GM23248 (cell line): ENCODE data around the gene HES2. TPM values are rescaled to one million over a fixed set of nuclear protein-coding genes. Genes with fewer than 3 reads are reported as not detected.
"Not testable (repeated sequence)": the region's sequence is repeated elsewhere in the genome, so short reads cannot be mapped to it uniquely, and the experiment has no call there.

Source experiments
- DNase-seq: peaks from one replicate; pipeline ENCODE4 v3.0.0-alpha.2; 2015
- H2AFZ ChIP-seq: fragments of 200-600 bp; sonication (generic); 2 replicates; pipeline ENCODE4 v1.6.1; 2016; ENCODE audit warnings: antibody characterized with exemption
- H3F3A ChIP-seq: fragments of 200-600 bp; sonication (generic); 2 replicates; pipeline ENCODE4 v1.6.1; 2016; ENCODE audit warnings: mild to moderate bottlenecking, antibody characterized with exemption, mixed run types; ENCODE audit not compliant: insufficient read depth
- H3K27ac ChIP-seq: fragments of 200-600 bp; sonication (generic); 2 replicates; pipeline ENCODE4 v1.5.1; 2016; ENCODE audit warnings: mild to moderate bottlenecking
- H3K27me3 ChIP-seq: fragments of 200-600 bp; sonication (generic); replicated peaks from 2 replicates; pipeline ENCODE4 v1.6.1; 2016; ENCODE audit warnings: mild to moderate bottlenecking; ENCODE audit not compliant: insufficient read depth
- H3K36me3 ChIP-seq: fragments of 200-600 bp; sonication (generic); 2 replicates; pipeline ENCODE4 v1.6.1; 2016; ENCODE audit warnings: low read depth, mild to moderate bottlenecking
- H3K4me1 ChIP-seq: fragments of 200-600 bp; sonication (generic); 2 replicates; pipeline ENCODE4 v1.6.1; 2016; ENCODE audit warnings: mild to moderate bottlenecking; ENCODE audit not compliant: insufficient read depth
- H3K4me2 ChIP-seq: fragments of 200-600 bp; sonication (generic); one replicate; pipeline ENCODE4 v1.6.1; 2016; ENCODE audit warnings: mild to moderate bottlenecking; ENCODE audit not compliant: unreplicated experiment
- H3K4me3 ChIP-seq: fragments of 200-600 bp; sonication (generic); 2 replicates; pipeline ENCODE4 v1.5.1; 2016; ENCODE audit warnings: mild to moderate bottlenecking
- H3K79me2 ChIP-seq: fragments of 200-600 bp; sonication (generic); 2 replicates; pipeline ENCODE4 v1.6.1; 2016; ENCODE audit warnings: mild to moderate bottlenecking; ENCODE audit not compliant: insufficient read depth
- H3K9ac ChIP-seq: fragments of 200-600 bp; sonication (generic); 2 replicates; pipeline ENCODE4 v1.6.1; 2016; ENCODE audit warnings: mild to moderate bottlenecking
- H3K9me2 ChIP-seq: fragments of 200-600 bp; sonication (generic); 2 replicates; pipeline ENCODE4 v1.6.1; 2016; ENCODE audit warnings: mixed run types, mild to moderate bottlenecking, moderate library complexity; ENCODE audit not compliant: insufficient read depth
- H3K9me3 ChIP-seq: fragments of 200-600 bp; sonication (generic); one replicate; pipeline ENCODE4 v1.6.1; 2017; ENCODE audit warnings: low read depth
- H4K20me1 ChIP-seq: fragments of 200-600 bp; sonication (generic); 2 replicates; pipeline ENCODE4 v1.6.0; 2016; ENCODE audit not compliant: insufficient read depth
- EZH2 ChIP-seq: fragments of 200-600 bp; sonication (generic); IDR thresholded peaks from 2 replicates; pipeline ENCODE4 v1.6.1; 2018; ENCODE audit warnings: antibody characterized with exemption, mild to moderate bottlenecking; ENCODE audit not compliant: insufficient read depth, poor library complexity, severe bottlenecking
- EZH2phosphoT487 ChIP-seq: fragments of 200-600 bp; sonication (generic); IDR thresholded peaks from 2 replicates; pipeline ENCODE4 v1.6.1; 2018; ENCODE audit warnings: antibody characterized with exemption, moderate library complexity, mild to moderate bottlenecking, low read depth; ENCODE audit not compliant: insufficient read depth
- WGBS, 2 experiments: methylation state at CpG; one replicate each; pipeline ENCODE4 v1.1.6; 2015 to 2017; ENCODE audit warnings: low lambda C conversion rate in 2 of 2, low coverage in 1 of 2; ENCODE audit errors: missing lambda C conversion rate in 2 of 2; 5-methylcytosine and 5-hydroxymethylcytosine counted together
- in situ Hi-C: fragments of 300-500 bp; cut with MboI; formaldehyde crosslinking; loops from 2 replicates; pipeline ENCODE4 v1.15.0; 2020
- polyA plus RNA-seq: library from polyadenylated mRNA; unstranded; fragments of >200 nt; fragmentation: Nextera tagmentation; extraction: Ambion mirVana; gene quantifications from 2 replicates; pipeline ENCODE4 v1.2.1, GENCODE V29; 2016
- total RNA-seq: library from RNA; depleted of rRNA; stranded (reverse); fragments of >200 nt; shearing (Covaris generic); gene quantifications from 2 replicates; pipeline ENCODE4 v1.2.3, GENCODE V29; 2014

Gene HES2
- total and polyA plus RNA-seq, 2 experiments from 2014 or later = not detected

DNA sequence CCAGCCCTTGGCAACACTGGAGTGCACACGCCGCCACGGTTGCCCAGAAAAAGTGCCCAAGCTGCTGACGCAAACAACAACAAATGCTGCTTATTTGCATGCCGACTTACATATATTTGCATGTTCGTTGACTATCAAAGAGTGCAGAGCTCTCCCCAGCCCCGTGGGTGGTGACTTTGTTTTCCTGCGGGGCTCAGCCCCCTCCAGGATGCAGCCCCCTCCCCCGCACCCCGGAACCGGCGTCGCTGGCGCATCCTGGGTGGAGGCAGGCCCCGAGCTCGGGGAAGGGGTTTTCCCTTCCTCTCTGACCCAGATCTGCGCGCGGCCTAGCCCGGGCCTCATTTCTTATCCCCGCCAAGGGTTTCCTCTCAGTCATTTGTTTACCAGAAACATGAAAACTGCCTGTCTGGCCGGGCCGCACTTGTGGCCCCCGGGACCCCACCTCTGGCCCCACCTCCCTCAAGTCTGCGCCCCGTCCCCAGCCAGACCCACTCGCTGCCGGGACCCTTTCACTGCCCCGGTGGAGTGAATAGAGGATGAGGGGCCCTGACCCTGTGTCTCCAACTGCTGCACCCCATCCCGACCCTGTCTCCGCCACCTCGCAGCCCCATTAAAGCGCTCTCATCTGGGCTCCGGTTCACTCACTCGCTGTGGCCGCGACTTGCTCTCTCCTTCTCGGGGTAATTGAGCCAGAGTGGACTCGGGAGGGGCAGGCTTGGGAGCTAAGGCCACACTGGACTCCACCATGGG, 40.8 kb upstream of the HES2 start:
- Histone ChIP-seq H3K27me3 (peaks cover 30% of the 10 kb centered on the region), H3K4me3 (no peak overlapping the region), H4K20me1 (no peaks in the 10 kb centered on the region), H3K36me3 (no peaks in the 10 kb centered on the region), H3K4me2 (no peak overlapping the region), H3F3A (no peaks in the 10 kb centered on the region), H3K4me1 (no peaks in the 10 kb centered on the region), H2AFZ (no peak overlapping the region), H3K79me2 (no peaks in the 10 kb centered on the region), H3K9me3 (no peaks in the 10 kb centered on the region), H3K27ac (no peak overlapping the region), H3K9me2 (no peaks in the 10 kb centered on the region), H3K9ac (no peak overlapping the region)
- DNase-seq = no peak
- TF ChIP-seq EZH2phosphoT487 = no peak
- in situ Hi-C loops = no loop called here
- 25 to 30% methylated on average over 33 to 39 of the region's 39 CpGs for WGBS, 2 experiments

DNA sequence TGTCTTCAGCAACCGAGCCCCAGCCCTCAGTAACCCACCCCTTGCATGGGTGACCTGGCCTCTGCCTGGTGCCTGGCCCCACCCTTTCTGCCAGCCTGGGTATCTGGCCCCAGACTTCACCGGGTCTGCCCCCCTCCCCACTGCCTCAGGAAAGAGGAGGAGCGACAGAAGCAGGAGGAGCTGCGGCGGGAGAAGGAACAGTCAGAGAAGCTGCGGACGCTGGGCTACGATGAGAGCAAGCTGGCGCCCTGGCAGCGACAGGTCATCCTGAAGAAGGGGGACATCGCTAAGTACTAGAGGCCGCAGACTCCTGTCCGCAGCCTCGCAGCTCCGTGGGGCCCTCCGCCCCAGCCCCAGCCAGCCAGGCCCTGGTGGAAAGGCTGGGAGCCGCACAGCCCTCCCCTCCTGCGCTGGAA, 40.1 kb upstream of the HES2 start:
- Histone ChIP-seq H3F3A (no peaks in the 10 kb centered on the region), H3K79me2 (no peaks in the 10 kb centered on the region), H3K27ac (no peak overlapping the region), H3K9ac (no peak overlapping the region), H3K9me2 (no peaks in the 10 kb centered on the region), H3K36me3 (no peaks in the 10 kb centered on the region), H3K9me3 (no peaks in the 10 kb centered on the region), H2AFZ (no peak overlapping the region), H3K4me1 (no peaks in the 10 kb centered on the region), H3K27me3 (peaks cover 34% of the 10 kb centered on the region), H3K4me3 (no peak overlapping the region), H4K20me1 (no peaks in the 10 kb centered on the region), H3K4me2 (no peak overlapping the region)
- no peak for DNase-seq
- TF ChIP-seq EZH2 = no peak
- no peak for TF ChIP-seq EZH2phosphoT487
- 24 to 31% methylated on average over 15 to 17 of the region's 18 CpGs for WGBS, 2 experiments
- in situ Hi-C loops = no loop called here

- Histone ChIP-seq H3K4me2 (no peak overlapping the region), H3K27me3 (peaks cover 59% of the 10 kb centered on the region), H3K36me3 (no peaks in the 10 kb centered on the region), H3K4me3 (no peak overlapping the region), H3K9me3 (no peaks in the 10 kb centered on the region), H3K9me2 (no peaks in the 10 kb centered on the region), H3K27ac (no peak overlapping the region), H3K79me2 (no peaks in the 10 kb centered on the region), H3F3A (no peaks in the 10 kb centered on the region), H2AFZ (no peak overlapping the region), H4K20me1 (no peaks in the 10 kb centered on the region), H3K9ac (no peak overlapping the region), H3K4me1 (no peaks in the 10 kb centered on the region)
- in situ Hi-C loops = no loop called here
- no peak for DNase-seq
- TF ChIP-seq EZH2 (no peak), EZH2phosphoT487 (no peak)
- WGBS, 2 experiments = 70% methylated on average over 11 of the region's 11 CpGs
These were observed 37.2 kb upstream of the HES2 start for GRCh38 chr1:6456800-6457466.

- H3F3A ChIP-seq, H3K9ac ChIP-seq, H3K4me2 ChIP-seq, H2AFZ ChIP-seq, H3K79me2 ChIP-seq, H3K4me3 ChIP-seq, H3K9me2 ChIP-seq, H3K36me3 ChIP-seq, H3K27ac ChIP-seq, H3K4me1 ChIP-seq, H3K9me3 ChIP-seq, in situ Hi-C loops, H4K20me1 ChIP-seq, DNase-seq: not testable (repeated sequence)
- peaks cover 62% of the 10 kb centered on the region for H3K27me3 ChIP-seq
- WGBS, 2 experiments = 23 to 29% methylated on average over 34 to 58 of the region's 58 CpGs
These were observed 36.2 kb upstream of the HES2 start for GRCh38 chr1:6455752-6456520.
